Measurements from ENCODE around the gene PPP6R1.

Gene PPP6R1

GRCh38 chr19:55241143-55241934 is 17.5 kb downstream of the PPP6R1 start:
- CTCF ChIA-PET: interaction anchor here (0.6 to 1.7 kb wide), 4 partner anchors 13 to 60 kb away, joined by 3 to 5 read pairs (median 4); partner anchors contain the start of gene TMEM86B
- no peak for DNase-seq (ENCODE audit: extremely low spot score)
- POLR2A ChIA-PET: no interaction called here
- no peak for TF ChIP-seq CTCF (IDR thresholded peaks at IDR 0.05; ENCODE audit: control extremely low read depth, extremely low read depth, low read depth, missing control alignments)

GRCh38 chr19:55240713-55241020 is 18.1 kb downstream of the PPP6R1 start:
- ChIA-PET POLR2A (no interaction called here), CTCF (interaction anchor here (1.2 kb wide), 1 partner anchor 15 kb away, joined by 3 read pairs; no protein-coding TSS in a partner anchor)
- DNase-seq (ENCODE audit: extremely low spot score): no peak
- no peak for TF ChIP-seq CTCF (IDR thresholded peaks at IDR 0.05; ENCODE audit: control extremely low read depth, extremely low read depth, low read depth, missing control alignments)

GRCh38 chr19:55239004-55239403 is 19.8 kb downstream of the PPP6R1 start:
- TF ChIP-seq CTCF (IDR thresholded peaks at IDR 0.05; ENCODE audit: control extremely low read depth, extremely low read depth, low read depth, missing control alignments): no peak
- POLR2A ChIA-PET: no interaction called here
- DNase-seq (ENCODE audit: extremely low spot score): no peak
- CTCF ChIA-PET: no interaction called here

GRCh38 chr19:55238030-55238429 is 20.8 kb downstream of the PPP6R1 start:
- CTCF ChIA-PET: interaction anchor here (1.2 kb wide), 1 partner anchor 8 kb away, joined by 3 read pairs; no protein-coding TSS in a partner anchor
- POLR2A ChIA-PET: no interaction called here
- DNase-seq (ENCODE audit: extremely low spot score): no peak
- TF ChIP-seq CTCF (IDR thresholded peaks at IDR 0.05; ENCODE audit: control extremely low read depth, extremely low read depth, low read depth, missing control alignments): no peak

- CTCF ChIA-PET: no interaction called here
- no peak for TF ChIP-seq CTCF (IDR thresholded peaks at IDR 0.05; ENCODE audit: control extremely low read depth, extremely low read depth, low read depth, missing control alignments)
- DNase-seq (ENCODE audit: extremely low spot score): no peak
- POLR2A ChIA-PET: no interaction called here
Observed at GRCh38 chr19:55232986-55233385, 25.8 kb downstream of the PPP6R1 start.

- POLR2A ChIA-PET: no interaction called here
- CTCF ChIA-PET: no interaction called here
- DNase-seq (ENCODE audit: extremely low spot score): no peak
- no peak for TF ChIP-seq CTCF (IDR thresholded peaks at IDR 0.05; ENCODE audit: control extremely low read depth, extremely low read depth, low read depth, missing control alignments)
Observed at GRCh38 chr19:55232286-55232602, 26.6 kb downstream of the PPP6R1 start.
